GM13977 (cell line): ENCODE data around the gene GPR26.

Source experiments
- DNase-seq: peaks from one replicate; pipeline ENCODE4 v3.0.0; 2012; ENCODE audit warnings: low spot score
- in situ Hi-C: fragments of 300-500 bp; cut with MboI; formaldehyde crosslinking; loops from one replicate; pipeline ENCODE4 v1.12.0; 2022; ENCODE audit warnings: low sequenced_read_pairs, low pct_unique_long_range_greater_than_20kb, mixed read lengths, inconsistent platforms; ENCODE audit not compliant: unreplicated experiment
- TF ChIP-seq, protein P1 (sequence below): IDR thresholded peaks from 2 replicates; pipeline ENCODE4 v1.5.1; 2012; ENCODE audit warnings: mild to moderate bottlenecking, control low read depth; ENCODE audit not compliant: insufficient read depth; ENCODE audit errors: extremely low read depth, missing control alignments

GPR26 gene

DNA sequence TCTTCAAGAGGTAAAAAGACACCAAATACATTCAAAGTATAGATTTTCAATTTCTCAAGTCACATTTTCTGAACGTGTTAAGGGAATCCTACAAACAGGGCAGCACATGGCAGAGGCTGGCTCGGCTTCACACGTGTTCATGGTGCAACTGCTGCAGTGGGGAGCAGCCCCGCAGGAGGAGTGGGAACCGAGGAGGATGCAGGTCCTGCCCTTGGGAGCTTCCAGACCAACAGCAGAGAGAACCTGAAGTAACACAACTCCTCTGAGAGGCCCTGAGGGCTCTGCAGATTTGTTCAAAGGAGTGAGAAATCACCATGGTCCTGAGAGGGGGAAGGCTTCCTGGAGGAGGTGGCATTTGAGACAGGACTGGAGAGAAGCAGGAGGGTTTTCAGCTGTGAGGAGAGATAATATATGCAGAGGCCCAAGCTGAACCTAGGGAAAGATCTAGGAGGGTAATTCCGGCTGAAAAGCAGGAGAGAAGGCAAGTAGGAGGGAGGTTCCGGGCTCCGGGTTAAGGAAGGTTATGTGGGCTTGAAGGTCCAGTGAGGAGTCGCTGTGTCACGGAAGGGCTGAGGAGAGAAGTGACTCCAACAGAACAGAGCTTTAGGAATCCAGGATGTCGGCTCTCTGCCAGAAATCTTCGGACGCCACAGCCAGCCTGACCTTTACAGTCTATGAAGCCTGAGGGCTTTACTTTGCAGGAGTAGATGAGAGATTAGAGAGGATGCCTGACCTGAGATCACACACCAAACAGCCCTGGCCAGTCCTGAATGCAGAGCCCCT, 77.5 kb downstream of the GPR26 start:
- in situ Hi-C loops = no loop called here
- DNase-seq = no peak
- TF ChIP-seq, protein P1, sequence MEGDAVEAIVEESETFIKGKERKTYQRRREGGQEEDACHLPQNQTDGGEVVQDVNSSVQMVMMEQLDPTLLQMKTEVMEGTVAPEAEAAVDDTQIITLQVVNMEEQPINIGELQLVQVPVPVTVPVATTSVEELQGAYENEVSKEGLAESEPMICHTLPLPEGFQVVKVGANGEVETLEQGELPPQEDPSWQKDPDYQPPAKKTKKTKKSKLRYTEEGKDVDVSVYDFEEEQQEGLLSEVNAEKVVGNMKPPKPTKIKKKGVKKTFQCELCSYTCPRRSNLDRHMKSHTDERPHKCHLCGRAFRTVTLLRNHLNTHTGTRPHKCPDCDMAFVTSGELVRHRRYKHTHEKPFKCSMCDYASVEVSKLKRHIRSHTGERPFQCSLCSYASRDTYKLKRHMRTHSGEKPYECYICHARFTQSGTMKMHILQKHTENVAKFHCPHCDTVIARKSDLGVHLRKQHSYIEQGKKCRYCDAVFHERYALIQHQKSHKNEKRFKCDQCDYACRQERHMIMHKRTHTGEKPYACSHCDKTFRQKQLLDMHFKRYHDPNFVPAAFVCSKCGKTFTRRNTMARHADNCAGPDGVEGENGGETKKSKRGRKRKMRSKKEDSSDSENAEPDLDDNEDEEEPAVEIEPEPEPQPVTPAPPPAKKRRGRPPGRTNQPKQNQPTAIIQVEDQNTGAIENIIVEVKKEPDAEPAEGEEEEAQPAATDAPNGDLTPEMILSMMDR = no peak

DNA sequence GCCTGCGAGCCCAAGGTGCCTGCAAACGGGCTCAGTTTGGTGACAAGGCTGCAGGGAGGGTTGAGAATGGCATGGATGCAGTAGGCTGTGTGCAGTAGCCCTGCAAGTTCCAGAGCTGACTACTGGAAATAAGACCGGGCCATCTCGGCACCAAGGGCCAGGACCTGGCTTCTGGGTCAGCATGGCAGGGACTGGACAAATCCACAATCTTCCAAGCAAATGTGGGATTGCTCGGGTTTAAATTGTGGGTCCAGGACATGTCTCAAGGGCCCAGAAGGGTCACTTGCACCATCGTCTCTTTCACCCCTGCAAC, 78.0 kb downstream of the GPR26 start:
- in situ Hi-C loops = no loop called here
- no peak for DNase-seq
- TF ChIP-seq, protein P1 = no peak
